Ovary (tissue), 9 donors: ENCODE results near the gene RORC. TPM values are rescaled to one million over a fixed set of nuclear protein-coding genes. Genes with fewer than 3 reads are reported as not detected.

ENCODE experiments used
- DNase-seq, 5 donors: peaks; one replicate each; pipeline ENCODE4 v3.0.0-alpha.2; 2019 to 2020
- H3K27ac ChIP-seq, 2 donors: fragments of 200-600 bp; one replicate each; pipeline versions ENCODE4 v1.5.1 to v1.8.0; 2019 to 2022
- H3K27me3 ChIP-seq: fragments of 200-600 bp; one replicate; pipeline ENCODE4 v1.8.0; 2022
- H3K36me3 ChIP-seq: fragments of 200-600 bp; sonication (generic); one replicate; pipeline ENCODE4 v1.5.1; 2019
- H3K4me1 ChIP-seq: one replicate; pipeline ENCODE4 v1.8.1; 2013; ENCODE audit warnings: mild to moderate bottlenecking, moderate library complexity; ENCODE audit not compliant: insufficient read depth
- H3K4me3 ChIP-seq: fragments of 200-600 bp; sonication (generic); one replicate; pipeline ENCODE4 v1.5.1; 2017
- H3K9me3 ChIP-seq, 2 donors: fragments of 200-600 bp in 1 of 2; sonication (generic) in 1 of 2; one replicate each; pipeline versions ENCODE4 v1.5.1 to v1.8.1; 2013 to 2019; ENCODE audit warnings: mild to moderate bottlenecking in 1 of 2, moderate library complexity in 1 of 2
- EP300 ChIP-seq: sonication (generic); formaldehyde crosslinking; IDR thresholded peaks from one replicate; pipeline ENCODE4 v1.6.1; 2017; ENCODE audit warnings: antibody characterized with exemption
- POLR2A ChIP-seq: fragments of 450-650 bp; IDR thresholded peaks from one replicate; pipeline ENCODE4 v1.6.1; 2017; ENCODE audit warnings: antibody characterized with exemption, mild to moderate bottlenecking, moderate library complexity
- WGBS, 3 donors: extraction: QIAGEN DNeasy Blood & Tissue Kit in 1 of 3; methylation state at CpG; one replicate each; pipeline versions ENCODE4 v1.1.5 to v1.1.7; 2013 to 2017; 5-methylcytosine and 5-hydroxymethylcytosine counted together
- intact Hi-C, 4 donors: fragments of 100-400 bp; cut with DNase I; formaldehyde crosslinking; loops; one replicate each; pipeline versions ENCODE4 v1.11.0 to v1.15.1; 2022 to 2023
- polyA plus RNA-seq, 2 donors: library from polyadenylated mRNA; stranded (reverse); fragments of 200-250 nt in 1 of 2; fragments of 350-450 nt in 1 of 2; fragmentation: Illumina TruSeq in 1 of 2; extraction: RNeasy Lipid Tissue Mini Kit (QIAGEN cat#74804) in 1 of 2; gene quantifications; one replicate each; pipeline ENCODE4 v1.2.3, GENCODE V29; 2013 to 2014
- total RNA-seq, 7 donors: library from RNA; depleted of rRNA in 2 of 7; stranded (reverse); fragments of >200 nt in 2 of 7; fragmentation: NEBNext Ultra II Directional in 3 of 7; extraction: Animal tissue kit (Norgen Biotek cat#: 25700) in 3 of 7; gene quantifications; one replicate each; pipeline versions ENCODE4 v1.1.0 to v1.2.4, GENCODE V29; 2016 to 2023
- TF ChIP-seq, protein P1 (sequence below), 3 donors: fragments of 450-650 bp in 2 of 3; fragments of 200-600 bp in 1 of 3; IDR thresholded peaks; one replicate each; pipeline versions ENCODE4 v1.5.1 to v1.8.0; 2016 to 2022; ENCODE audit warnings: antibody characterized with exemption in 3 of 3, mild to moderate bottlenecking in 1 of 3
- donor health status: DM: no; HTN: no; CAD: no; lungs with moderate emphysema.
- donor health status: DM: no; HTN: no; CAD: no.
- donor health status: Bipolar disorder and iron deficiency.
- donor health status: DM: yes; HTN: yes; CAD: no.
- donor health status: DM: no; HTN: no; CAD: no.
- donor health status: DM: yes; HTN: yes; CAD: no.

Gene RORC
- total and polyA plus RNA-seq, 9 donors = 0.18 to 22.3 (median 0.65) TPM

DNA sequence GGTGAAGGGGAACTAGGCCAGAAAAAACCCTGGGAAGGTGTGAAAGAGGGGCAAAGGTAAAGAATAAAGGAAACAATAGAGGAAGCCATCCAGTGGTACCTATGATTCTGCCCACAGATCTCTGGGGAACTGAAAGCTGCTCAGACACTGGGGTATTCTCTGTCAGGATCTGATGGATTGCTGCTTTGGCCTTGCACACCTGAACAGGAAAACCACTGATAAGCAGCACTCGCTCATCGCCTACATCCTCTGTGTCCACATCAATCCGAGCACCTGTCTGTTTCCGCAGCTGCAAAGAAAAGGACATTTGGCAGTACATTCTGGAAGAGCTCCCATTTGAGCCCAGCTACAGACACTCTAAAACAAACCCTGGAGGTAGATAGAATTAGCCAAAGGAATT is 51.8 kb downstream of the RORC start:
- H3K4me3 ChIP-seq = no peak overlapping the region
- H3K4me1 ChIP-seq = no peaks in the 10 kb centered on the region
- no peak overlapping the region for H3K27ac ChIP-seq
- H3K27me3 ChIP-seq = no peaks in the 10 kb centered on the region
- H3K36me3 ChIP-seq = no peaks in the 10 kb centered on the region
- no peak for DNase-seq
- 82 to 92% (median 84%) methylated on average over 4 of the region's 4 CpGs for WGBS, 3 donors
- intact Hi-C loops = no loop called here
- TF ChIP-seq, protein P1, sequence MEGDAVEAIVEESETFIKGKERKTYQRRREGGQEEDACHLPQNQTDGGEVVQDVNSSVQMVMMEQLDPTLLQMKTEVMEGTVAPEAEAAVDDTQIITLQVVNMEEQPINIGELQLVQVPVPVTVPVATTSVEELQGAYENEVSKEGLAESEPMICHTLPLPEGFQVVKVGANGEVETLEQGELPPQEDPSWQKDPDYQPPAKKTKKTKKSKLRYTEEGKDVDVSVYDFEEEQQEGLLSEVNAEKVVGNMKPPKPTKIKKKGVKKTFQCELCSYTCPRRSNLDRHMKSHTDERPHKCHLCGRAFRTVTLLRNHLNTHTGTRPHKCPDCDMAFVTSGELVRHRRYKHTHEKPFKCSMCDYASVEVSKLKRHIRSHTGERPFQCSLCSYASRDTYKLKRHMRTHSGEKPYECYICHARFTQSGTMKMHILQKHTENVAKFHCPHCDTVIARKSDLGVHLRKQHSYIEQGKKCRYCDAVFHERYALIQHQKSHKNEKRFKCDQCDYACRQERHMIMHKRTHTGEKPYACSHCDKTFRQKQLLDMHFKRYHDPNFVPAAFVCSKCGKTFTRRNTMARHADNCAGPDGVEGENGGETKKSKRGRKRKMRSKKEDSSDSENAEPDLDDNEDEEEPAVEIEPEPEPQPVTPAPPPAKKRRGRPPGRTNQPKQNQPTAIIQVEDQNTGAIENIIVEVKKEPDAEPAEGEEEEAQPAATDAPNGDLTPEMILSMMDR (IDR thresholded peaks at IDR 0.05) = no peak
- TF ChIP-seq POLR2A = no peak
- no peak for TF ChIP-seq EP300
- H3K9me3 ChIP-seq = no peaks in the 10 kb centered on the region

DNA sequence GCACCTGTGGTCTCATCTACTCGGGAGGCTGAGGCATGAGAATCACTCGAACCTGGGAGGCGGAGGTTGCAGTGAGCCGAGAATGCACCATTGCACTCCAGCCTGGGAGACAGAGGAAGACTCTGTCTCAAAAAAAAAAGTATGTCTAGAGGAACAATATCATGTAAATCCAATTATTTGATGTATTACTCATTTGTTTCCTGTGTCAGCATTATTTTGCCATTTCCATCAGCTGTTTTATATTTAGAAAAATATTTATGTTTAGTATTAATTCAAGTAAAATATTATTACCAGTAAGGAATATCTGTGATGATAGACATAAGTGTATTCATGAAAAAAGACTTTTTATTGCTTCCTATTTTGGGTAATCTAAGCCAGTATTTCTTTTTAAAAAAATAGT is 54.3 kb downstream of the RORC start:
- no peak for DNase-seq
- intact Hi-C loops = no loop called here
- H3K36me3 ChIP-seq = no peaks in the 10 kb centered on the region
- 71 to 96% (median 93%) methylated on average over 4 of the region's 4 CpGs for WGBS, 3 donors
- H3K27me3 ChIP-seq = no peaks in the 10 kb centered on the region
- H3K4me3 ChIP-seq = no peak overlapping the region
- no peak for TF ChIP-seq EP300
- TF ChIP-seq POLR2A = no peak
- TF ChIP-seq, protein P1 (IDR thresholded peaks at IDR 0.05) = no peak
- H3K9me3 ChIP-seq = no peaks in the 10 kb centered on the region
- H3K27ac ChIP-seq = no peak overlapping the region
- no peaks in the 10 kb centered on the region for H3K4me1 ChIP-seq

DNA sequence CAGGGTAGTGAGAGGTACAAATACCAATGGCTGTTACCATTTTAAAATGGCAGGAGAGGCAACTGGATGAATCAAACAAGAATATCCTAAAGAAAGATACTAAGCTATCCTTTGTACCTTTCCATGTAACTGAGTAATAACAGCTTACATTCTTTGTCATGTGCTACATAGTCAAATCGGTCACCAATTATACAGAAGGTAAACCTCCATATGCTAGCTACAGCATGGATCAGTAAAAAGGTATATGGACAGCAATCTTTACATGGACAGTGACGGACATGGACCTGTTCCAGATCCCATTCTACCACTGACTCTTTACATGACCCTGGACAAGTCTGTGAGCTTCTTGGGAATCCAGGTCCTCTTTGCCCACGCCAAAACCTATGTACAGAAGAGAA is 54.9 kb downstream of the RORC start:
- Histone ChIP-seq H3K27me3 (no peaks in the 10 kb centered on the region), H3K4me3 (no peak overlapping the region), H3K4me1 (no peaks in the 10 kb centered on the region), H3K27ac (no peak overlapping the region), H3K36me3 (no peaks in the 10 kb centered on the region), H3K9me3 (no peaks in the 10 kb centered on the region)
- no peak for TF ChIP-seq POLR2A
- TF ChIP-seq EP300 = no peak
- TF ChIP-seq, protein P1 (IDR thresholded peaks at IDR 0.05) = no peak
- no peak for DNase-seq
- 91 to 92% (median 91%) methylated on average over 3 of the region's 3 CpGs for WGBS, 3 donors
- intact Hi-C loops = no loop called here

DNA sequence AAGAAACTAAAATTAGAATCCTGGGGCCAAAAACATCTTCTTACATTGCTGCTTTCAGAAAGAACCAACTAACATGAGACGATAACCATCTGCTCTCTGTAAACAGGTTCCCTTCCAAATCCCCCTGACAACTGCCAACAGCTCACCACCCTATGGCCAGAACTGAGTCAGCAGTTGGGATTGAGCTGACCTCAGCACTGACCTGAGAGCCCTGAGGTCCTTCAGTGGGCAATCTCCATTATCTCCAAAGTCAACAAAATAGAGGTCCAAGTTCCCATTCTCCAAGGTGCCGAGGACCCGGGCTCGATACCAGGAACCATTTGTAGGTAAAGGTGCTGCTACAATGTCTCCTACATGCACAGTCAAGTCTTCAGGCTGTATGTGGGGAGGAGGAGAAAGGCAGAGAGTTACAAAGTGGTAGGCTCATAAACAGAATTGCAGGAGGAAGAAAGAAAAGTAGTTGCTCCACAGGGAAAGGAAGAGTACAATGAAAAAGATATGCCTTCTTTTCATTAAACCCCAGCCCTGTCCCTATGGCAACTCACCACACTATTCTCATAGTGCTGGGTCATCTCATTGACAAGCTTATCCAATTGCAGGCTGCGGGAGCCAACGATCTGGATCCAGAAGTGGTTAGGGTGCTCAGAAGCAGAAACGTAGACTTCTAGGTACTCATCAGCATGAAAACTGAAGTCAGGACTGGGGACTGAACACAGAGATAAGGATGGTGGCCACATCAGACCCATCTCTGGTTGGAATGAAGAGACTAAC is 55.5 kb downstream of the RORC start:
- DNase-seq = no peak
- TF ChIP-seq POLR2A (no peak), EP300 (no peak)
- TF ChIP-seq, protein P1 (IDR thresholded peaks at IDR 0.05) = no peak
- no peaks in the 10 kb centered on the region for H3K27me3 ChIP-seq
- no peaks in the 10 kb centered on the region for H3K36me3 ChIP-seq
- 91 to 96% (median 94%) methylated on average over 7 of the region's 7 CpGs for WGBS, 3 donors
- H3K4me1 ChIP-seq = no peaks in the 10 kb centered on the region
- no peak overlapping the region for H3K4me3 ChIP-seq
- no peak overlapping the region for H3K27ac ChIP-seq
- no peaks in the 10 kb centered on the region for H3K9me3 ChIP-seq
- intact Hi-C loops = no loop called here
